ENCODE data around the gene CDX1.
A peak's percentile ranks its signal among the peaks of the same experiment; 100 is the strongest.

The CDX1 gene

DNA sequence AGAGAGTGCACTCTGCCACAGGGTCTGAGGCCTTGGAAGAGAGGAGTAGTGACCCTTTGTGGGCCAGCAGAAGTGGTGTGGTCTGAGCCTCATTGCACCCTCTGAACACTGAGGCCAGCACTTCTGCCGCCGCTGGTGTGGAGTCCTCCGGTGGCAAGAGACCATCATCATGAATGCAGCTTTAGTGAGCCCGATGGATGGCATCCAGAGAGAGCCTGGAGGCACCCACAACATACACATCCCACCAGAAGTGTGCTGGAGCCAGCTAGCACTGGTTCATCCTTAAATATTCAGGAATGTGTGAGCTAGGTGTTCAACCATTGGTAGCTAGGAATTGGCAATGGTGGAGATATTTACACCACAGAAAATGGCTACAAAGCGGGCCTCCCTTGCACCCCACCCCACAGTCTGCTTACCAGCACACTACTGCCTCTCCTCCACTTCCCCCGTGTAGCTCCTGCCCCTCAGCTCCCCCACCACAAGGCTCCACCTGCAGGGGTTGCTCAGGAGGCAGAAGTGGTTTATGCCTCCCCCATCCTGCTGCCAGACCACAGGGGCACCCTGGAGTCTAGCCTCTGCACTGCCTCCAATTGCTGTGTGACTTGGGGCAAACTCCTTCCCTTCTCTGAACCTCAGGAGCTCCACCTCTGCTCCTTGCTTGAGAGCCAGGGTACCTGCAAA, 39.7 kb downstream of the CDX1 start:
- Histone ChIP-seq H3K4me3 (no peak overlapping the region), H3K27ac (no peak overlapping the region)
- TF ChIP-seq, protein P1, sequence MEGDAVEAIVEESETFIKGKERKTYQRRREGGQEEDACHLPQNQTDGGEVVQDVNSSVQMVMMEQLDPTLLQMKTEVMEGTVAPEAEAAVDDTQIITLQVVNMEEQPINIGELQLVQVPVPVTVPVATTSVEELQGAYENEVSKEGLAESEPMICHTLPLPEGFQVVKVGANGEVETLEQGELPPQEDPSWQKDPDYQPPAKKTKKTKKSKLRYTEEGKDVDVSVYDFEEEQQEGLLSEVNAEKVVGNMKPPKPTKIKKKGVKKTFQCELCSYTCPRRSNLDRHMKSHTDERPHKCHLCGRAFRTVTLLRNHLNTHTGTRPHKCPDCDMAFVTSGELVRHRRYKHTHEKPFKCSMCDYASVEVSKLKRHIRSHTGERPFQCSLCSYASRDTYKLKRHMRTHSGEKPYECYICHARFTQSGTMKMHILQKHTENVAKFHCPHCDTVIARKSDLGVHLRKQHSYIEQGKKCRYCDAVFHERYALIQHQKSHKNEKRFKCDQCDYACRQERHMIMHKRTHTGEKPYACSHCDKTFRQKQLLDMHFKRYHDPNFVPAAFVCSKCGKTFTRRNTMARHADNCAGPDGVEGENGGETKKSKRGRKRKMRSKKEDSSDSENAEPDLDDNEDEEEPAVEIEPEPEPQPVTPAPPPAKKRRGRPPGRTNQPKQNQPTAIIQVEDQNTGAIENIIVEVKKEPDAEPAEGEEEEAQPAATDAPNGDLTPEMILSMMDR (IDR thresholded peaks at IDR 0.05): no peak
- no peak for DNase-seq (ENCODE audit: low spot score)

DNA sequence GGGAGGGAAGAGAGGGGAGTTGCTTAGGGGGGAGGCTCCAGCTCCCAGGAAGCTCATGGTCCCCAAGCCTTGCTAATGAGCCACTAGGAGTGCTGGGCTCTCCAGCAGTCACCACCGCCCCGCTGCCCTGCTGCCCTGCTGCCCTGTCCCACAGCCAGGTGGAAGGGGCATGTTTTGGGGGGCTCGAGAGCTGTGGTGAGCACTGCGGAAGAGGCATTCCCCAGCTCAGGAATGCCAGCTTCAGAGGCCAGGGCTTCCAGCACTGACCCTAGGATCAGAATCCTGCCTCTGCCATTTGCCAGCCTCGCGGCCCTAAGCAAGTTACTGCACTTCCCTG, 40.2 kb downstream of the CDX1 start:
- TF ChIP-seq, protein P1 (IDR thresholded peaks at IDR 0.05): no peak
- Histone ChIP-seq H3K27ac (no peak overlapping the region), H3K4me3 (no peak overlapping the region)
- DNase-seq (ENCODE audit: low spot score): no peak

DNA sequence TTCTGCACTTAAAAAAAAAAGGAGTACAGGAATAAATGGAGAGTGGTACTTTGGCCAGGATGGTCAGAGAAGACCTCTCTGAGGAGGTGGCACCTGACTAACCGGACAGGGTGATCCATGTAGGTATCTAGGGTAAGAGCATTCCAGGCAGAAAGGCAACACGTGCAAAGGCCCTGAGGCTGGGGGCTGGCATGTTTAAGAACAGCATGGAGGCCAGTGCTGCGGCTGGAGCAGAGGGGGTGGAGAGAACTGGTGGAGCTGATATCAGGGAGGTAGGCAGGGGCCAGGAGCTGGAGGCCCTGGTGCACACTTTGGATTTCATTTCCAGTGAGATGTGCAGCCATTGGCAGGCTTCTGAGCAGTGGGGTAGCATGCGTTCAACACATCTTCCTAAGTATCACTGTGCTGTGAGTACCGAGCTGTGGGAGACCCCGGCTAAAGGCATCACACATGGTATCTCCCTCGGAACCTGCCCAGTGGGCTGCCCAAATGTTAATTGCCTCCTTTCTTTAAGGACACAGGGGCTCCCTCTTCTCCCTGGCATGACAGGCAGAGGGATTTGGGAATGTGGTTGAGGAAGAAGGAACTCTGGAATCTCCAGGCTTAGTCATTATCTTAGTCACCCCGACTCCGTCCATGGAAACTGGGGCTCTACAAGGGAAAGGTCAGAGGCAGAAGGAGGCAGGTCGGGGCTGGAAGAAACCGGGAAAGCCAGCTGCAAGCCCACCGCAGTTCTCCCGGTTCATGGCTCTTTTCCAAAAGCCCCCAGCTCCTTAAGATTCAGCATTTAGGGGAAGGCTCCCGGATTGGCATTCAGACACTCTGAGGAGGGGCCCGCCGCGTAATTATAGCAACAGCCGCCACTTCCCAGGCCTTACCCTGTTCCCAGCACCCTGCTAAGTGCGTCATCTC, 41.9 kb downstream of the CDX1 start:
- no peak overlapping the region for H3K4me3 ChIP-seq
- DNase-seq (ENCODE audit: low spot score): no peak
- TF ChIP-seq, protein P1 (IDR thresholded peaks at IDR 0.05): no peak
- peak overlapping the region; percentile 75 to 82 for H3K27ac ChIP-seq

DNA sequence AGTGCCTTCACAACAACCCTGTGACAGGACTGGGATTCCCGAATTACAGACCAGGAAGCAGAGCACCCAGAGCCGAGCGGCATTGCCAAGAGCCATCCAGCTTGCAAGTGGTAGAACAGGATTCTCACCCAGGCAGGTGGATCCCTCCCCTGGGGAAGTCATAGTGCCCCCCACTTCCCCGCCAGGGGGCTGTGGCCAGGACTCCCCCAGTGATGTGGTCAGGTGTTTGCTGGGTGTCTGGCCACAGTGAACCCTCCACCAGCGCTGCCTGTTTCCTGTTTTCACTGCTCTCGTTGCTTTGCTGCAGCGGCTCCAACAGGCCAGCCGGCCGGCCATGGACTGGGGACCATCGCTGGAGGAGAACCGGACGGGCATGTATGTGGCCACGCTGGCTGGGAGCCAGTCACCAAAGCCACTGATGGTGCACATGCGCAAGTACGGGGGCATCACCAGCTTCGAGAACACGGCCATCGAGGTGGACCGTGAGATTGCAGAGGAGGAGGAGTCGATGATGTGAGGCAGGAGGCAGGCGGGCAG, 42.6 kb downstream of the CDX1 start:
- Histone ChIP-seq H3K27ac (peak overlapping the region; percentile 75 to 82), H3K4me3 (peak overlapping the region; percentile 60)
- TF ChIP-seq, protein P1 (IDR thresholded peaks at IDR 0.05): no peak
- peak; percentile 93 for DNase-seq (ENCODE audit: low spot score)

DNA sequence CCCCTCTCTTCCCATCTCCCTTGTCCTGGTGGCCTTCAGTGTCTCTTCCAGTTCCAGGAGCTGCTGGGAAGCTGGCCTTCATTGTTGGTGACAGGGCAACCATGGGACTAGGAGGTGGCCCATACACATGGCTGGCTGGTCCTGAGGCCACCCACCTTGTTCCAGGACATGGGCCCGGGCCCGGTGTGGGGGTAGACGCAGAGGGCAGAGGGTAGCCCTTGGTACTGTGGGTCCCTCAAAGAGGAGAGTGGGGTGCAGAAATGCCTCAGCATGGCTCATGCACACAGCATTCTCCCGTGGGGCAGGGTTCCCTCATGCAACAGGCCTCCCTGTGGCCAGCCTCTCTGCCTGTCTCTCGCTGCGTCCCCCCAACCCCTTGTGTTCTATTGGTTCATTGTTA, 44.1 kb downstream of the CDX1 start:
- Histone ChIP-seq H3K4me3 (no peak overlapping the region), H3K27ac (peak overlapping the region in 1 of 2 donors; percentile 82)
- DNase-seq (ENCODE audit: low spot score): no peak
- TF ChIP-seq, protein P1 (IDR thresholded peaks at IDR 0.05): no peak

DNA sequence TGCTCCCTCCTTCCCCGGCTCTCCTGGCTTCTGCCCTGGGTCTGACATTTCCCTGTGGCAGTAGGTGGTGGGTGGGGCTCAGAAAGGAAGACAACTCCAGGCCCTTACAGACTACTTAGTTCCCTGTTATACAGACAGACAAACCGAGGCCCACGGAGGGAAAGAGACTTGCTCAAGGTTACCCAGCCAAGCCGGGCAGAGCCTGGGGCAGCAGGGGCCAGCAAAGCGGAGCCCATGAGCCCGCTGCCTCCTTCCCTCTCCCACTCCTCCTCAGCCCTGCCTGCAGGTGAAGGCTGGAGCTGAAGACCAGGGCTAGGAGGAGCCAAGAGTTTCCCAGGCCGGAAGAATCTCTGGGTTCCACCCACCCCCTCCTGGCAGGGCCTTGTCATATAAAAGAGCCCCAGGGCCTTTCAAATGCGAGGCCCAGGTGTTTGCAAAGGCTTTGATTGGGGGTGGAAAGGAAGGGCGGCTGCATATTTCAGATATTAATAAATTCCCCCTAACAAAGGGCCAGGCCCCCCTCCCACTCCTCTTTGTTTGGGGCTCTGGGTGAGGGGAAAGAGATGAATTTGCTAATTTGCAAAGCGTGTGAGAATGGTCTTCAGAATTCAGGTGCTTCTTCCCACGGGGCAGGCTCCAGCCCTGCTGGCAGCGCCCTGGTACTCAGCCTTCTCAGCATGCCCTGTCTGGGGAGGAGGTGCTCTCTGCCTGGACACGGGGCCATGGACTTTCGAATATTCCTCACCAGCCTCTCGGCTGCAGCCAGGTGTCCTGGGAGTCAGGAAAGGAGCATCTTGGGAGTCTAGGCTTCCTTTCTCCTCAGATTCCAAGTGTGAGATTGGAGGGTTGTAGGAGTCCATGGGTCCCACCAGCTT, 44.8 kb downstream of the CDX1 start:
- peak overlapping the region in 1 of 2 donors; percentile 82 for H3K27ac ChIP-seq
- H3K4me3 ChIP-seq: no peak overlapping the region
- TF ChIP-seq, protein P1 (IDR thresholded peaks at IDR 0.05): no peak
- no peak for DNase-seq (ENCODE audit: low spot score)
